Measurements from ENCODE around the gene FCN1. TPM values are rescaled to one million over a fixed set of nuclear protein-coding genes. Genes with fewer than 3 reads are reported as not detected.
A peak's percentile ranks its signal among the peaks of the same experiment; 100 is the strongest.

The FCN1 gene
- total RNA-seq, 1 donor from 2014 or later: 84.4 TPM

DNA sequence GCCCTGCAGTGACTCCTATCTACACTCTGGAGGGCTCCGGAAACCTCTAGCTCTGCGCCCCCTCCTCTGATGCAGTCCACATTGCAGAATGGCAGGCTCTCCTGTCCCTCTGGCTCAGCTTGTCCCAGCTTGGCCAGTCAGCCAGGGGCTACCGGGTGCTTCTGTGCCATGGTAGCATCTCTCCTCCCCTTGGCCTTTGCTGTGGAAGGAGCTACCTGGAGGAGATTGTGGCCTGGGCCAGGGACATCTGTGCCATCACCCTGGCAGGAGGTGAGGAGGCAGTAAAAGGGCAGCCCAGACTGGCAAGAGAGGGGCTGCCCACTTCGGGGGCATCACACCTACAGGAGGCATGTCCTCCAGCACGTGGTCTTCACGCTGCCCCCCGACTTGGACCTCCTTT is 38.1 kb upstream of the FCN1 start:
- no peaks in the 10 kb centered on the region for H3K36me3 ChIP-seq
- H3K27me3 ChIP-seq (ENCODE audit: low read depth): peaks cover 7% of the 10 kb centered on the region
- DNase-seq (peak; percentile 24), ATAC-seq (no peak)
- no peaks in the 10 kb centered on the region for H3K4me1 ChIP-seq
- no peak overlapping the region for H3K27ac ChIP-seq
- no peaks in the 10 kb centered on the region for H3K9me3 ChIP-seq
- TF ChIP-seq, protein P1, sequence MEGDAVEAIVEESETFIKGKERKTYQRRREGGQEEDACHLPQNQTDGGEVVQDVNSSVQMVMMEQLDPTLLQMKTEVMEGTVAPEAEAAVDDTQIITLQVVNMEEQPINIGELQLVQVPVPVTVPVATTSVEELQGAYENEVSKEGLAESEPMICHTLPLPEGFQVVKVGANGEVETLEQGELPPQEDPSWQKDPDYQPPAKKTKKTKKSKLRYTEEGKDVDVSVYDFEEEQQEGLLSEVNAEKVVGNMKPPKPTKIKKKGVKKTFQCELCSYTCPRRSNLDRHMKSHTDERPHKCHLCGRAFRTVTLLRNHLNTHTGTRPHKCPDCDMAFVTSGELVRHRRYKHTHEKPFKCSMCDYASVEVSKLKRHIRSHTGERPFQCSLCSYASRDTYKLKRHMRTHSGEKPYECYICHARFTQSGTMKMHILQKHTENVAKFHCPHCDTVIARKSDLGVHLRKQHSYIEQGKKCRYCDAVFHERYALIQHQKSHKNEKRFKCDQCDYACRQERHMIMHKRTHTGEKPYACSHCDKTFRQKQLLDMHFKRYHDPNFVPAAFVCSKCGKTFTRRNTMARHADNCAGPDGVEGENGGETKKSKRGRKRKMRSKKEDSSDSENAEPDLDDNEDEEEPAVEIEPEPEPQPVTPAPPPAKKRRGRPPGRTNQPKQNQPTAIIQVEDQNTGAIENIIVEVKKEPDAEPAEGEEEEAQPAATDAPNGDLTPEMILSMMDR (IDR thresholded peaks at IDR 0.05): no peak
- no peak overlapping the region for H3K4me3 ChIP-seq
- intact Hi-C loops (cut with DNase I): no loop called here

DNA sequence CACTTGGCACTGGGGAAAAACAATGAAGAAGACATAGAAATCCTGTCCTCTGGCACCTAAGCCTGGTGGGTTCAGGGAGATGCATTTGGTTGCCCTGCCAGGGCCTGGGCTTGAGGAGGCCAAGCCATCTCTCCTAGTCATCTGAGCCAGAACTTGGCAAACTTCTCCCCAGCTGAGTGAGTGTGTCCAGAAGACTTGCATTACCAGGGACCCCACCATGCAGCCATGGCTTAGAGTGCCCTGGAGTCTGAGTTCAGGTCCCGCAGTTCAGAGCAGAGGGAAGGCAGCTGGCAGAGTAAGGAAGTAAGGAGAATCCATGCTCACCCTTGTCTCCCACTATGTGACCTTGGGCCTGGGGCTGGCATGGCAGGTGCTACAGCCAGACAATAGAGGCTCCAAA is 37.4 kb upstream of the FCN1 start:
- no peak overlapping the region for H3K4me3 ChIP-seq
- H3K27ac ChIP-seq: no peak overlapping the region
- intact Hi-C loops (cut with DNase I): no loop called here
- no peaks in the 10 kb centered on the region for H3K4me1 ChIP-seq
- H3K36me3 ChIP-seq: no peaks in the 10 kb centered on the region
- DNase-seq (no peak), ATAC-seq (no peak)
- H3K27me3 ChIP-seq (ENCODE audit: low read depth): peaks cover 7% of the 10 kb centered on the region
- H3K9me3 ChIP-seq: no peaks in the 10 kb centered on the region
- TF ChIP-seq, protein P1 (IDR thresholded peaks at IDR 0.05): no peak

DNA sequence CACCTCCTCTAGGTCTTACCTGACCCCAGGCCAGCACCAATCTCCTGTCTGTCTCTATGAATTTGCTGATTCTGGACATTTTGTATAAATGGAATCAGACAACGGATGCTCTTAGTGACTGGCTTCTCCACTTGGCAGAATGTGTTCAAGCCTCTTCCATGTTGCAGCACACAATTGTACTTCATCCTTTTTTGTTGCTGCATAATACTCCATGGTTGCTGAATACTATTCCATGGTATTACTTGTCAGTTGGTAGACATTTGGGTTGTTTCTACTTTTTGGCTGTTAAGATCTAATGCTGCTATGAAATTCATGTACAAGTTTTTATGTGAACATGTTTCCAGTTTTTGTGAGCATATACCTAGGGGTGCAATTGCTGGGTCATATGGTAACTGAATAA is 34.3 kb upstream of the FCN1 start:
- no peak for DNase-seq
- intact Hi-C loops (cut with DNase I): no loop called here
- TF ChIP-seq, protein P1 (IDR thresholded peaks at IDR 0.05): no peak
- no peak overlapping the region for H3K27ac ChIP-seq
- no peak for ATAC-seq
- no peak overlapping the region for H3K4me3 ChIP-seq
- H3K9me3 ChIP-seq: no peaks in the 10 kb centered on the region
- H3K36me3 ChIP-seq: no peaks in the 10 kb centered on the region
- H3K27me3 ChIP-seq (ENCODE audit: low read depth): no peaks in the 10 kb centered on the region
- no peaks in the 10 kb centered on the region for H3K4me1 ChIP-seq

DNA sequence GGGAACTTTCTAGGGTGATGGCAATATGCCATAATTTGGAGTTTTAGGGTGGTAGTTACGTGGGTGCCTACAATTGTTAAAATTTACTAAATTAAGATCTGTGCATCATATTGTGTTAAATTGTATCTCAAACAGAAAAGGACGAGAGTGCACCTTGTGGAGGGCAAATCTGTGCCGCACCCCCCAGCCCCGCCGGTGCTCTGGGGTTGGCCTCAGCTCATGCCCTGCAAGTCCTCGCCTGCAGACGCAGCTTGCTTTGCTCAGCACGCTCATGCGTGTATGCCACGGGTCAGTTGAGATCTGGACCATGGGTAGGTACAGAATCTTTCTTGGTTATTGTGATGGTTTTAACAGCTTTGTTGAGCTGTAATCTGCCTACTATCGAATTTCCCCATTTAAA is 33.7 kb upstream of the FCN1 start:
- Histone ChIP-seq H3K27ac (no peak overlapping the region), H3K27me3 (ENCODE audit: low read depth) (no peaks in the 10 kb centered on the region), H3K4me1 (no peaks in the 10 kb centered on the region), H3K9me3 (no peaks in the 10 kb centered on the region), H3K36me3 (no peaks in the 10 kb centered on the region), H3K4me3 (no peak overlapping the region)
- DNase-seq: no peak
- intact Hi-C loops (cut with DNase I): no loop called here
- ATAC-seq: no peak
- TF ChIP-seq, protein P1 (IDR thresholded peaks at IDR 0.05): no peak

DNA sequence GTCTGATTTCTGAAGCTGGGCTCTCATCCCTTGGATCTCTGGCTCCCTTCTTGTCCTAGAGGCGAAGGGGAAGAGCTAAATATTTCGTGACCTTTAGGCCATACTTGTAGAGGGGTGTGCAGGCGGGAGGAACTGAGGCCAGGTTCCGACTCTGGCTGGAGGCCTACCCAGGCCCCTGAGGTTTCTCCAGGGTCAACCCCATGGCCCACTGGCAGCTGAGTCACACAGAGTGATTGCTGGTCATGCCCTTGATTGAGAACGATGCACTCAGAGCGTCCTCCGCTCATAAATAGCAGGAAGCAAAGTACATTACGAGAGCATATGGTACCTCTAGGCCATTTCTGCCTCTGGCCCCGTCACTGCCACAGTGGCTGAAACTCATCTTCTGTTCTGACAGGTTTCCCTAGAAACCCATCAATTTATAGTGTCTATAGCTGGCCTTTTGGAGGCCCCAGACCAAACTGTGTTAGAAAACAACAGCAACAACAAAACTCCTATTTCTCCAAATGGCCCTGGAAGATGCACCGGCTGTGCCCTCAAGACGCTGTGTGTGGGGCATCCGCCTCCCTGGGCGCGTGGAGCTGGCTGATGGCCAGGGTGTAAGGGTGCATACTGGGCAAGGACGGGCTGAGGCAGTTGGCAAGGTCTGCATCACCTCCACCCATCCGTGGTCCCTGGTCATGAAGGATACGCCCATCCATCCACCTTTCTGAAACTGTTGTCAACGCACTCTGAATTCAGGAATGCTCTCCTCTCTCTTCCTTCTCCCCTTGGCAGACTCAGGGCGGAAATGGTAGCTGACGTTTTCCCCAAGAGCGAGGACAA is 32.9 kb upstream of the FCN1 start:
- H3K4me1 ChIP-seq: no peaks in the 10 kb centered on the region
- no peaks in the 10 kb centered on the region for H3K27me3 ChIP-seq (ENCODE audit: low read depth)
- no peak overlapping the region for H3K4me3 ChIP-seq
- TF ChIP-seq, protein P1 (IDR thresholded peaks at IDR 0.05): no peak
- DNase-seq (no peak), ATAC-seq (no peak)
- intact Hi-C loops (cut with DNase I): no loop called here
- no peaks in the 10 kb centered on the region for H3K36me3 ChIP-seq
- no peak overlapping the region for H3K27ac ChIP-seq
- no peaks in the 10 kb centered on the region for H3K9me3 ChIP-seq
